A673 (cell line): ENCODE results near the gene TDG.

Experiments
- CTCF ChIP-seq: fragments of 300-800, 200-600 bp; sonication (generic); conservative IDR thresholded peaks from 2 replicates; pipeline ENCODE4 v1.5.1; 2017; ENCODE audit warnings: low read depth, mild to moderate bottlenecking, antibody characterized with exemption, low read length, moderate library complexity, mixed read lengths
- EZH2 ChIP-seq: fragments of 200-600 bp; sonication (generic); IDR thresholded peaks from 2 replicates; pipeline ENCODE4 v1.6.1; 2017; ENCODE audit warnings: borderline replicate concordance, low read depth, mild to moderate bottlenecking, mixed read lengths, antibody characterized with exemption, low read length; ENCODE audit not compliant: poor library complexity, severe bottlenecking

GRCh38 chr12:103924761-103925641 is 40.7 kb upstream of the TDG start:
- TF ChIP-seq CTCF (no peak), EZH2 (no peak)
